GM19043 (cell line): ENCODE measurements around the gene KIF3A.

Experiments used
- ATAC-seq: cut with Tn5 transposase; IDR thresholded peaks from one replicate; pipeline ENCODE4 v1.9.1; 2021; ENCODE audit warnings: low read depth; ENCODE audit not compliant: unreplicated experiment

KIF3A gene

DNA sequence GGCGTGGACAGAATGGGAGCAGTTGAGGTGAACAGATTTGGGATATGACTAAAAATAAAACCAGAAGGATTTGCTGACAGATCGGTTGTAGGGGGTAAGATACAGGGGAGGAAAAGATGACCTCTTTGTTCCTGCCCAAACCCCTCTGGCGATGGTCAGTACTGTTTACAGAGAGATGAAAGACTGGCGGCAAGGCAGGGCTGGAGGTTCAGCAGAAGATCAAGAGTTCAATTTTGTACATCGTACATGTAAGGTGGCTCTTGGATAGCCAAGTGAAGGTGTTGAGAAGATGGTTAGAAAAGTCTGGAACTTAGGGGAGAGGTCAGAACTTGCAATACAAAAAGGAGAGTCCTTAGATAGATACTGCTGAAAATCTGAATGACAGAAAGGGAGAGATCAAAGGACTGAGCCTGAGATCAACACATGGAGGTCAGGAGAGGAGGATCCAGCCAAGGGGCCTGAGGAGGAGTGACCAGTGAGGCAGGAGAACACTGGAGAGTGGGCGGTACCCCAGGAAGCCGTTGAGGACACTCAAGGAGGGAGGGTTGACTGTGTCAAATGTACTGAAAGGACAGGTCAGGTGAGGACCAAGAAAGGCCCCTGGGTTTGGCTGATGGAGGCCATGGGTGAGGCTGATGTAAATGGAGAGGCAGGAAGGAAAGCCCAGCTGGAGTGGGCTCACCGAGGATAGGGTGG, 56.4 kb downstream of the KIF3A start:
- no peak for ATAC-seq

DNA sequence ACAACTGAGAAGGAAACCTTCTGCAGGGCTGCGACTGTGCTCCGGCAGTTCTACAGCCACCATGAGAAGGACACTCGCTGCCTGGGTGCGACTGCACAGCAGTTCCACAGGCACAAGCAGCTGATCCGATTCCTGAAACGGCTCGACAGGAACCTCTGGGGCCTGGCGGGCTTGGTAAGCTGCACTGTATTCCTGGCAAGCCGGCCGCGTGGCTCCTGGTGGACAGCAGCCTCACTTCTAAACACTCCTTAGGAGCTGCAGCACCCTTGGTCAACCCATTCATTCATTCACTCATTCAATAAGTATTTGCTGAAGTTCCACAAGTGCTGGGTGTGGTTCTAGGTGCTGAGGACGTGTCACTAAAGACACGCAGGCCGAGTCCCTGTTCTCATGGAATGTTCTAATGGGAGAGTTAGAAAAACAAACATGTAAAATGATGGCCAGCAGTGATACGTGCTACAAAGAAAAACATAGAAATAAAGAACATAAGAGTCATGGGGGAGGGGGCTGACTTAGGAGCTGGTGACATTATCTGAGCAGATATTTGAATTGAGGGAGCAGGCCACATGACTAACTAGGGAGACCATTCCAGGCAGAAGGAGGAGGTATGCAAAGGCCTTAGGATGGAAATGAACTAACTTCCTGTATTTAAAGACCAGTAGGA, 57.5 kb downstream of the KIF3A start:
- no peak for ATAC-seq

DNA sequence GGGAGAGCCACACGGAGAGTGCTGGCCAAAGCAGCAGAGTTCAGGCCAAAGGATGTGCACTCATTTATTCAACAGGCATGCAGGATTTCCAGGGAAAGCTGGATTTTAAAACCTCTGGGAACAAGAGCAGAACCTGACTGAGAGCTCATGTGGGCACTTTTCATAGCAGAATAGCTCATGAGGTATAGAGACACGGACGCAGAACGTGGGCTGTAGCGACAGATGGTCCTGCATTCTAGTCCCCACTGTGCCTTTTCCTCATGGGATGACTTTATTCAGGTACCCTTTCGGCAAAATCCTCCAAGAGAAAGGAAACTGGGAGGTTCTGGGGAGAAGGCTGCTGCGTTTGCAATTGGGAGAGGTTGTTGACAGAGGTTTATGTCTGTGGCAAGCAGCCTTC, 58.2 kb downstream of the KIF3A start:
- ATAC-seq: no peak

DNA sequence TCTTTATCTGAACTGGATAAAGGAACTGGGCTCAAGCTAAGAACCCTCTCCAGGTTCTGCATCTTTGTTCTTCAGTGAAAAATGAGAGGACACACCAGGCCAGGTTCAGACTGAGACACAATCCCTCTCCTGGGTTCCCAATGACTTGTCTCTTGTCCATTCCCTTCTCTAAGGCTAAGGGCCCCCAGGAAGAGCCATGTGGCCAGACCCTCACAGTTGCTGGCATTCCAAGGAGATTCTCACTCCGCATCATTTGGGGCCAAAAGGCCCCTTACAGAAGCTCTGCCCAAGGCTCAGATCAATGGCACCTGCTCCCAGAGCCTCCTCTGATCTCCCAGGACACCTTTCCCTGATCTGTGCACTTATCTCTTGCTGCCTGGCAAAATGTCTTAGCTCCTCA, 58.6 kb downstream of the KIF3A start:
- ATAC-seq: no peak

DNA sequence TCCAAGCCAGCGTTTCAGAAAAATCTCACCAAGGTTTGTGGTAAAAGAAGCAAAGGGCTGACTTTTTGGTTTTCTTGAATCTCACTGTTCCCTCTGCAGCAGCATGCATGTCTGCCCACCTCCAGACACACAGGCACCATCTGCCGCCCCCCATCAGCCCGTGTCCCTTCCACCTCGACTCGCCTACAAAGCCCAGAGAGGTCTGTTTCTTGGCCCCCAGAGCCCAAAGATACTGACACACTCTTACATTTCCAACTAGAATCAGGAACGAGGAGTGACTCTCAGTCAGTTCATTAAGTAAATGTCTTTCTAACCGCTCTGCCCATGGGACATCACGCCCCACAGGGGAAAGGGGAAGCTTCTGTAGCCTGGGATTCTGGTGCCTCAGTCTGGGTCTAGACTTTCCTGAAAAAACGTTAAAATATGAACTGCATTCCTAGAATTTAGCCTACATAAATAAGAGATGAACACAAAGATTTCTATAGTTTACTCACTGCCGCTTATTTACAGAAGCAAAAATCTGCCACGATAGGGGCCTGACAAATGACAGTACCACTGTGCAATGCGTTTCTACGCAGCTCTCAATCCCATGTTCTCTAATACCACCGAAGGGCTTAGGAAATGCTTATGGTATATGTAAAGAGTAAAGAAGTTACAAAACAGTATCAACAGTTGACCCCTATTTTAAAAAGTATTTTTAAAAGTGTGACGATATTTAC, 59.5 kb downstream of the KIF3A start:
- ATAC-seq: no peak

DNA sequence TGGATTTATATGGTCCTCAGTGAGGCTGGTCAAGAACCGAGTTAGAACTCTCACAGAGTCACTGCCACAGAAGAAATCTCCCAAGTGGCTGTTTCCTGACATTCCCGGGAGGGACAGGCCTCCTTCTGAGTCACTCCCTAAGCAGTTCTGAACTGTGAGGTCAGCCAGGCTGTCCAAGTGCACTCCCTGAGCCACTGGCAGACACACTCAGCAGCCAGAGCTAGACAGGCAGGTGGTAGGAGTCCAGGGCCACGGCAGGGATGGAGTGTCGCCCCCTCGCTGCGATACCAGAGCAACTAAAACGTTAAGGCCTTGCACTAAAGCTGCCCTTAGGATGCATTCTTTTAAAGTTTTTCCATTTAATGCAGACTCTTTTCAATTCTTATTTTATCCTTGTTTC, 60.2 kb downstream of the KIF3A start:
- no peak for ATAC-seq

DNA sequence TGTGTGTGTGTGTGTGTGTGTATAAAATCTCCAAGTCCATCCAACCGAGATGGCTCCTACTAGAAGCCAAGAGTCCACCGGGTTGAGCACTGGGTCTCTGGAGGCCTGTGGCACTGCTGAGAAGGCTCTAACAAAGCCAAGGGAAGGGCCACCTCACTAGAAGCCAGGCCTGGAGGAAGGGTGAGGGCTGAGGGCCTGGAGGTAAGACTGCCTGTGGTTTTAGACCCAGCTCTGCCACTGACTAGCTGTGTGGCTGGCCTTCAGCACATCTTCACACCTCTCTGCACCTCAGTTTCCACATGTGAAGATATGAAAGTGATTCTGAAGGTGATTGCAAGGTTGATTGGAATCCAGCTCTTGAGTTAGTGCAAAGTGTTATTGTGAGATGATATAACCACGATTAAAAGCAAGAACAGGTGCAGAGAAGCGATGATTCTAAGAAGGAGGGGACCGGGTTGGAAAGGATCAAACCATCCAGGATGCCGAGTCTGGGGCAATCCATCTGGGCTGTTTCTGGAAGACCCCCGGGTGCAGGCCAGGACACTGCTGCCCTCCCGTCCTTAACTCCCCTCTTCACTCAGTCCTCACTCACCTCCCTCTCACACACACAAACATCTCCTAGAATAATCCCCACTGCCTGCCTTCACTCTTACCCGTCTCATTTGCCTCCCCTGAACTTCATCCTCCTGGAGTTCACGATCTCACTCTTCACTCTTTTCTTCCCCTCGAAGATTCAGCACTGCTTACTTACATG, 61.2 kb downstream of the KIF3A start:
- ATAC-seq: no peak

DNA sequence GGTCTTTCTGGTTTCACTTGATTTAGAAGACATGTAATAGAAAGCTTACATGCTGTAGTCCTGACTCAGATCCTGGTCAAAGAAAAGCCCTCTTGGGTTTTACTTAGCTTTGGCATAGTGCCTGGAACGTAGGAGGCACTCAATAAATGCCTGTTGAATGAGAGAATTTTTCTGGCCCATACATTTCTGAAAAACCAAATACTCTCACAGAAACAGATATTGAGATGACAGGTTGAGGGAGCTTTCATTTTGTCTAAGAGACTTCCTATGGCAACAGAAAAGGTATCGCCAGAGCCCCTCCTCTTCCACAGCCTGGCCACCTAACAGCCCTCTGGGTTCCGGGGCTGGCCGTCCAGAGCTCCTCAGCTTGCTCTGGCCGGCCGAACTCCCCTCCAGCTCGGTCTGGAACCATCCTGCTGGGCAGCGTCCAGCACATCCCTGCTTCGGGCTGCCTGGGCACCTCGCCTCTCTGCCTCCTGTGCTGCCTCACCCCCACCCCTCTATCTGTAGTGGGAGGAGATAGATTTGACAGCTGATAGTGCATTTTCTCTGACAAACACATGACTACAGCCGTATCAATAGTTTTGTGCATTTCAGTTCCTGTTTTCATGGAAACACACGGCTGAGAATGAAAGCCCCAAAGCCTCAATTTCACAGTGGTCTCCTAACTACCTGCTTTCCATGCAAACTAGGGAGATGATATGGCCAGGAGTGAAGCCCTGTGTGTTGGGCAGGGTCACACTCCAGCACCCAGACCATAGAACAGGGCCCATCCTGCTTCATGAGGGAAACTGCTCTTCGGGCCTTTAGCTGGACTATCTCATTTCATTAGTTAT, 62.5 kb downstream of the KIF3A start:
- ATAC-seq: peak; percentile 83

DNA sequence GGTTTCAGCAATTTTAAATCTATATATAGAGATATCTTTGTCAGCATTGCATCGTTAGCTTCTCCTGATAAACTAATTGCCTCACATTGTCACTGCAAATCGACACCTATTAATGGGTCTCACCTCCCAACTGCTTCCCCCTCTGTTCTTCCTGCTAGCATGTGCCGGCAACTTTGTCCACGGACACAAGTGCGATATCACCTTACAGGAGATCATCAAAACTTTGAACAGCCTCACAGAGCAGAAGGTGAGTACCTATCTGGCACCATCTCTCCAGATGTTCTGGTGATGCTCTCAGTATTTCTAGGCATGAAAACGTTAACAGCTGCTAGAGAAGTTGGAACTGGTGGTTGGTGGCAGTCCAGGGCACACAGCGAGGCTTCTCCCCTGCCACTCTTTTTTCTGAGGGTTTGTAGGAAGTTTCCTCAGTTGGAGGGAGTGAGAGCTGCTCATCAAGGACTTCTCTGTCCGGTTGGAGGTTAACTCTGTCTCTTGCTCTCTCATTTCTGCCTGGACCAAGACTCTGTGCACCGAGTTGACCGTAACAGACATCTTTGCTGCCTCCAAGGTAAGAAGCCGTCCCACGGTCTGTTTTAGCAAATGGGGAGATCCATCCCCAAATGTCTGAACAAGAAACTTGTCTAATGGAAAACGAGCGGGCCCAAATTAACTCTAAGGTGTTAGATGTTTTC, 63.3 kb downstream of the KIF3A start, which contains the start of gene IL4:
IL4 (plus strand) TSS at position 51 of the 692 bp plus-strand sequence; CDS start at position 113, 62 bp downstream.
- no peak for ATAC-seq

DNA sequence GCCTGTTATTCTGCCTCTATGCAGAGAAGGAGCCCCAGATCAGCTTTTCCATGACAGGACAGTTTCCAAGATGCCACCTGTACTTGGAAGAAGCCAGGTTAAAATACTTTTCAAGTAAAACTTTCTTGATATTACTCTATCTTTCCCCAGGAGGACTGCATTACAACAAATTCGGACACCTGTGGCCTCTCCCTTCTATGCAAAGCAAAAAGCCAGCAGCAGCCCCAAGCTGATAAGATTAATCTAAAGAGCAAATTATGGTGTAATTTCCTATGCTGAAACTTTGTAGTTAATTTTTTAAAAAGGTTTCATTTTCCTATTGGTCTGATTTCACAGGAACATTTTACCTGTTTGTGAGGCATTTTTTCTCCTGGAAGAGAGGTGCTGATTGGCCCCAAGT, 63.9 kb downstream of the KIF3A start:
- no peak for ATAC-seq

DNA sequence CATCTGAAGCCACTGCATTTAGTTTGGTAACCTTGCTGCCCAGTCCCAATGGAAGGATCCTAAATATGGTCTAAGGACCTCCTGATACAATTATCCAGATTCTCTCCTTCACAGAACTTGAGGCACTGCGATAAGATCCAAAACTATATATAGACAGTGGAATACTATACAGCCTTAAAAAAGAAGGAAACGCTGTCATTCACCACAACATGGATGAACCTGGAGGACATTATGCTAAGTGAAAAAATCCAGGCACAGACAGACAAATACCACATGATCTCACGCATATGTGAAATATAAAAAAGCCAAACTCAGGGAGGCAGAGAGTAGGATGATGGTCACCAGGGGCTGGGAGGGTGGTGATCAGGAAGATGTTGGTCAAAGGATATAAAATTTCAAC, 66.3 kb downstream of the KIF3A start:
- no peak for ATAC-seq

DNA sequence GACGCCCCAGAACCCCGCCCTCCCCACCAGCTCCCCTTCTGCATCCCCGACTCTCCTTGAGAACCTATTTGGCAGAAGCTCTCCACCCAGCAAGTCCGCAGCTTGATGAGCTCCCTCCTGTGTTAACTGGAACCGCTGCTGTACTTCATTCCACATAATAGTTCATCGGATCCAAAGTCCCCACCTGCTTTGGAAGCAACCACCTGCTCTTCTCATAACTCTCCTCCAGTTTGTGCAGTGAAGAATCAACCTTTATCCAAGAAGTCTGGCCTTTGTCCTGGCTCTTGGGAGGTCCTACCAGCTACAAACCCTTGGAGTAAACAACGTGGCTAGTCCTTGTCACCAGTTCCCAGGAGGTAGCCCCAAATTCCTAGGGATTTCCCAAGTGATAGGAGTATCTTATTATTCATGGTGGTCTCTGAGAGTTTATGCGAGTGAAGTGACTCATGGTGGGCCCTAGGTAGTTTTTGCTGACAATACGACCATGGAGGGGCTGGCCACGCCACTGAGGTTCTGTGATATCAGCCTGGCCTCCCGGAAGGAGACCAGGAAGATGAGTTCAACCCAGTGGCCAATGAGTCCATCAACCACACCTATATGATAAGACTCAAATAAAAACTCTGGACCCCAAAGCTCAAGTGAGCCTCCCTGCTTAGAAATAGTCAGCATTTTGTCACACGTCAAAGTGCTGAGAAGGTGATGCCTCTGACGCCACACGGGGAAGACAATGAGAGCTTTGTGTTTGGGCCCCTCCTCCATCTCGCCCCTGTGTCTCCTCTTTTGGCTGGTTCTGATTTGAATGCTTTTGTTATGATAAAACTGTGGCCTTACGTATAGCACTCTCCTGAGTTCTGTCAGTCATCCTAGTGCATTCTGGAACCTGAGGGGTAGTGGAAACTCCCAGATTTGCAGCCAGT, 67.1 kb downstream of the KIF3A start:
- no peak for ATAC-seq

DNA sequence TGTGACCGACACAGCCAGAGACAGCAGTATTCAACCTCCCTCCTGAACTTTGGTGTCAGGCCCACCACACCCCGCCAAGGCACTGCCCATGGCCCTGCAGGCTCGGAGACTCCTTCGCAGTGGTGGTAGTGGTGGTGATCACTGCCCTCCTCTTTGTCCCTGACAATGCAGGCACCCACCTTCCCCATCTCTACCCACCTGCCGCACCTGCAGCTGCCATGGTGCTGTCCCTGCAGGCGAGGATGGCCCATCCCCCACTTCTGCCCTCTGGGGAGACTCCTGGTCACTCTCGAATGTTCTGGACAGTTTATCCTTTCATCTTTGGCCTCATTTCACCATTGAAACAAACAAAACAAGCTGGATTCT, 67.9 kb downstream of the KIF3A start:
- ATAC-seq: no peak

DNA sequence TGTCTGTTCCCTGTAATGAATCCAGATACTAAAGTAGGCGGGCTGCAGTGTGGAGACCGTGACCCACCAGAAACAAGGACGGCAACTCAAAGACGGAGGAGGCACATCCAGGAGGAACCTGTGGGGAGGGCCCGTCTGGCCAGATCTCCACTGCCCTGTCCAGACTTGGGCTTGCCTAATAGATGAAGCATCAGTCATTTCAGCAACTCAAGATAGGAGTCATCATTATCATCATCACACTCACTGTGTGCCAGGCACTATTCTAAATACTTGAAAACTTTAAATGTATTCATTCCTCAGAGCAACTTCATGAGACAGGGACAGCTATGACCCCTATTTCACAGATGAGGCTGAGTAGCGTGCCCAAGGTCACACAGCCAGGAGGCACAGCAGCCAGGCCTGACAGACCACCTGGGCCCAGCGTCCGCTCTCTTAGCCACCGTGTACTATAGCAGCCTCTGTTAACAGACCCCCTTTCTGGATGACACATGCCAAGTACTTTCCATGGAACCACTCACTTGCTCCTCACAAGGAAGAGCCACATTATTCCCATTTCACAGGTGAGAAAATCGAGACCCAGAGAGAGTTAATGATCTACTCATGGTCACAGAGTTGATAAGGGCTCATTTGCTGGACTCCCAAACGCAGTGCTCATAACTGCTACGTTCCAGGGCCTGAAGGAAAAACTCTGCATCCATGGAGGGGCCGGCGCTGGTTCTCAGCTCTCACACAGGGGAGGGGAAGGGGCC, 68.5 kb downstream of the KIF3A start:
- ATAC-seq: no peak

DNA sequence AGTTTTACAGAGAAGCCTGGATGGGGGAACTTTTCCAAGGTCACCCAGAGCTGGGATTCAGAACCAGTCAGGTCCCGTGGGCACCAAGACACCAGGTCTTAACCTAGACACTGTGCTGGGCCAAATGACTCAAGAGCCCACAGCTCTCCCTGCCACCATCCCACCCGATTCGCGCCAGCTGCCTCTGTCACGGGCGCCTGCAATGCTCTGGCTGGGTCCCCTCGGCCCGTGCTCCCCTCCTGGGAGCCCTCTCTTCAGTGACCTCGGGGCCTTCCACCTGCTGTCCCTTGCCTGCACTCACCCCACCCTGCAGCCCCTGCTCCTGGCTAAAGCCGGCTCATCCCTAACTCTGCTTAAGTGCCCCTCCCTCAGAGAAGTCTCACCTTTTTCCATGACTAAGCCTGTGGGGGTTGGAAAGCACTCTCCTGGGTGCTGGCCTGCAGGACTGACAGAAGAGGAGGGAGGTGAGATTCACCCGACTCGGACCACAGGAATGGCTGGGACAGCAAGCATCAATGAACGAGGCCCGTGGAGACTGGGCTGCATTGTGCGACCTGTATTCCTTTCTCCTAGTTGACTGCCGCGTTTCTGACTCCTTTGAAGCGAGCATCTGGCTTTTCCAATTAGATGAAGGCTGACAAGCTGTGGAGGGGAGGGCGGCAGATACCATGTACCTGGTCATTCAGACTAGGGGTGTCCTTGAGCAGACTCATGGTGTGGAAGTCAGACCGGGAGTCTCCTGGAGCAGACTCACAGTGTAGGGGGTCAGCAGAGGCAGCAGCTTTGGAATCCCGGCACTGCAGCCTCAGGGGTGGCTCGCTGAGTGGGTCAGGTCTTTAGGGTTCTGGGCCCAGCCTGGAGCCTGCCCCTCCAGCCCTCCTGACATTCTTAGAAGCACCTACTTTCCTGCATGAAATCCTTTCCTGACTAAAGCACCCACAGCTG, 69.3 kb downstream of the KIF3A start:
- no peak for ATAC-seq

DNA sequence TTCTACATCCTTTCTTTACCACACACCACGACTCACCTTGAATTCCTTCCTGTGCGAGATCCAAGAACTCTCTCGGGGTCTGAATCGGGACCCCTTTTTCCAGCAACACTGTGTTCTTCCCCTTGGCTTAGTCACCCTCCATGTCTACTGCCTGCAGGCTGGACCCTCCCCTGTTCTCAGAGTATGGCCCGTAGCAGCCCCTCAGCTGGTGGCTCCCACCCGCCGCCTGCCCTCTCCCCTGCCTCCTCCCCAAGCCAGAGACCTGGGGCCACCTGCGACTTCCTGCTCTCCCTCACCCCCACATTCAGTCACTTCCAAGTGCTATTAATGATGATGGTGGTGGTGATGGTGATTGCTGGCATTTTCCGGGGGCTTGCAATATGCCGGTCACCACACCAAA, 70.0 kb downstream of the KIF3A start:
- ATAC-seq: no peak
